HepG2 (cell line): ENCODE data around the gene ALB. TPM values are rescaled to one million over a fixed set of nuclear protein-coding genes. Genes with fewer than 3 reads are reported as not detected.
A peak's percentile ranks its signal among the peaks of the same experiment; 100 is the strongest.

ENCODE experiments used
- ATAD3A ChIP-seq: sonication (generic); formaldehyde crosslinking; IDR thresholded peaks from 2 replicates; pipeline ENCODE4 v1.4.0; 2020; ENCODE audit warnings: missing genetic modification reagents
- FOSL2 ChIP-seq: sonication (generic); formaldehyde crosslinking; IDR thresholded peaks from 2 replicates; pipeline ENCODE4 v1.4.0; 2020; ENCODE audit warnings: missing genetic modification reagents
- GATA4 ChIP-seq: sonication (generic); IDR thresholded peaks from 2 replicates; pipeline ENCODE4 v1.6.1; 2016; ENCODE audit warnings: antibody characterized with exemption, low read depth, borderline replicate concordance
- HNF4G ChIP-seq, 2 experiments: sonication (generic) in 1 of 2; formaldehyde crosslinking in 1 of 2; IDR thresholded peaks; 2 replicates each; pipeline versions ENCODE4 v1.4.0 to v1.6.1; 2011 to 2020; ENCODE audit warnings: borderline replicate concordance in 2 of 2, low read depth in 2 of 2, mild to moderate bottlenecking in 2 of 2, low read length in 1 of 2, missing genetic modification reagents in 1 of 2, moderate library complexity in 1 of 2
- MED8 ChIP-seq: sonication (generic); formaldehyde crosslinking; IDR thresholded peaks from 2 replicates; pipeline ENCODE4 v1.8.1; 2023; ENCODE audit warnings: mild to moderate bottlenecking, missing genetic modification reagents; ENCODE audit not compliant: insufficient replicate concordance
- ONECUT2 ChIP-seq: sonication (generic); formaldehyde crosslinking; IDR thresholded peaks from 2 replicates; pipeline ENCODE4 v1.4.0; 2020; ENCODE audit warnings: missing genetic modification reagents
- PITX1 ChIP-seq: sonication (generic); formaldehyde crosslinking; IDR thresholded peaks from 2 replicates; pipeline ENCODE4 v1.5.1; 2020; ENCODE audit warnings: mild to moderate bottlenecking, missing genetic modification reagents
- PPARG ChIP-seq: conservative IDR thresholded peaks from 2 replicates; pipeline ENCODE4 v1.6.1; 2016; ENCODE audit warnings: missing biosample characterization, missing genetic modification reagents
- RNF2 ChIP-seq: fragments of 450-650 bp; conservative IDR thresholded peaks from 2 replicates; pipeline ENCODE4 v1.6.1; 2016; ENCODE audit warnings: low read depth
- RXRB ChIP-seq: IDR thresholded peaks from 2 replicates; pipeline ENCODE4 v1.6.1; 2016; ENCODE audit warnings: borderline replicate concordance, missing genetic modification reagents, missing compliant biosample characterization
- SOX5 ChIP-seq: IDR thresholded peaks from 2 replicates; pipeline ENCODE4 v1.6.1; 2016; ENCODE audit warnings: borderline replicate concordance
- SRF ChIP-seq: IDR thresholded peaks from 2 replicates; pipeline ENCODE4 v1.6.1; 2011; ENCODE audit warnings: mild to moderate bottlenecking, low read depth, low read length, moderate library complexity
- SRSF1 ChIP-seq: fragments of 200-400 bp; formaldehyde crosslinking; optimal IDR thresholded peaks from 2 replicates; pipeline ENCODE3; 2017; ENCODE audit warnings: mild to moderate bottlenecking, low read depth, low read length, moderate library complexity
- ZFP62 ChIP-seq: sonication (generic); formaldehyde crosslinking; IDR thresholded peaks from 2 replicates; pipeline ENCODE4 v1.4.0; 2020; ENCODE audit warnings: missing genetic modification reagents
- ZFP82 ChIP-seq: sonication (generic); formaldehyde crosslinking; IDR thresholded peaks from 2 replicates; pipeline ENCODE4 v1.5.1; 2020; ENCODE audit warnings: mild to moderate bottlenecking, missing genetic modification reagents, borderline replicate concordance
- ZMYM4 ChIP-seq: sonication (generic); formaldehyde crosslinking; IDR thresholded peaks from 2 replicates; pipeline ENCODE4 v1.8.1; 2023; ENCODE audit warnings: mild to moderate bottlenecking, missing genetic modification reagents
- ZNF18 ChIP-seq: sonication (generic); formaldehyde crosslinking; IDR thresholded peaks from 2 replicates; pipeline ENCODE4 v1.8.0; 2022; ENCODE audit warnings: mild to moderate bottlenecking, missing genetic modification reagents; ENCODE audit not compliant: insufficient replicate concordance
- ZNF605 ChIP-seq: sonication (generic); formaldehyde crosslinking; IDR thresholded peaks from 2 replicates; pipeline ENCODE4 v1.8.0; 2022; ENCODE audit warnings: mild to moderate bottlenecking, missing genetic modification reagents
- ZNF652 ChIP-seq: IDR thresholded peaks from 2 replicates; pipeline ENCODE4 v1.6.1; 2016; ENCODE audit warnings: low read depth, borderline replicate concordance
- ZNF7 ChIP-seq: IDR thresholded peaks from 2 replicates; pipeline ENCODE4 v1.6.1; 2016; ENCODE audit warnings: missing biosample characterization, missing genetic modification reagents
- ZNF75D ChIP-seq: sonication (generic); formaldehyde crosslinking; IDR thresholded peaks from 2 replicates; pipeline ENCODE4 v1.8.1; 2023; ENCODE audit warnings: missing genetic modification reagents, mild to moderate bottlenecking, borderline replicate concordance
- ZNF891 ChIP-seq: sonication (generic); formaldehyde crosslinking; IDR thresholded peaks from 2 replicates; pipeline ENCODE4 v1.5.0; 2020; ENCODE audit warnings: mild to moderate bottlenecking, missing genetic modification reagents
- polyA plus RNA-seq, 8 experiments: library from polyadenylated mRNA; depleted of rRNA in 3 of 8; stranded (reverse) in 7 of 8; unstranded in 1 of 8; fragments of >200 nt; fragmentation: Illumina TruSeq in 4 of 8; extraction: Trizol in 4 of 8; gene quantifications; 2 replicates each; pipeline versions ENCODE4 v1.2.1 to v1.2.3, GENCODE V29; 2011 to 2016; ENCODE audit warnings: low read depth in 4 of 8, missing spikeins in 1 of 8, mixed read lengths in 1 of 8; ENCODE audit not compliant: insufficient read depth in 1 of 8
- total RNA-seq, 5 experiments: library from RNA; depleted of rRNA; stranded (reverse); fragments of >200 nt; fragmentation: Illumina TruSeq; extraction: Trizol; gene quantifications; 2 replicates each; pipeline ENCODE4 v1.2.3, GENCODE V29; 2016; ENCODE audit warnings: low read depth in 1 of 5
- TF ChIP-seq, protein P1 (sequence below): sonication (generic); formaldehyde crosslinking; IDR thresholded peaks from 2 replicates; pipeline ENCODE4 v1.4.0; 2020; ENCODE audit warnings: missing genetic modification reagents
- TF ChIP-seq, protein P2 (sequence below): sonication (generic); formaldehyde crosslinking; IDR thresholded peaks from 2 replicates; pipeline ENCODE4 v1.8.0; 2022; ENCODE audit warnings: missing genetic modification reagents, low read depth, mild to moderate bottlenecking, borderline replicate concordance
- TF ChIP-seq, protein P3 (sequence below): sonication (generic); formaldehyde crosslinking; IDR thresholded peaks from 2 replicates; pipeline ENCODE4 v1.5.0; 2020; ENCODE audit warnings: mild to moderate bottlenecking, missing genetic modification reagents
- TF ChIP-seq, protein P4 (sequence below): sonication (generic); formaldehyde crosslinking; IDR thresholded peaks from 2 replicates; pipeline ENCODE4 v1.4.0; 2020; ENCODE audit warnings: missing genetic modification reagents

The ALB gene
- total and polyA plus RNA-seq, 2 of the 13 experiments (the other 11 are each of a cell fraction or from before 2014, with no cell fraction given) = 22,259 to 22,625 TPM

GRCh38 chr4:73429826-73430587, 25.9 kb downstream of the ALB start (continued):
- TF ChIP-seq, protein P1, sequence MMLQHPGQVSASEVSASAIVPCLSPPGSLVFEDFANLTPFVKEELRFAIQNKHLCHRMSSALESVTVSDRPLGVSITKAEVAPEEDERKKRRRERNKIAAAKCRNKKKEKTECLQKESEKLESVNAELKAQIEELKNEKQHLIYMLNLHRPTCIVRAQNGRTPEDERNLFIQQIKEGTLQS = no peak
- TF ChIP-seq GATA4 (peak; percentile 83; the same call in 1 of the 2 replicates), ATAD3A (CRISPR knock-in tag) (no peak), ZNF75D (CRISPR knock-in tag) (no peak), SOX5 (peak; percentile 69; the same call in 1 of the 2 replicates), ZFP62 (no peak), ONECUT2 (CRISPR knock-in tag) (peak; percentile 69; the same call in 1 of the 2 replicates), RNF2 (no peak), RXRB (CRISPR knock-in tag) (peak; percentile 90), ZFP82 (CRISPR knock-in tag) (no peak), HNF4G (IDR thresholded peaks at IDR 0.05; ENCODE audit: borderline replicate concordance, low read depth, low read length) (peak; percentile 51; the same call in 1 of the 2 replicates), HNF4G (CRISPR knock-in tag; IDR thresholded peaks at IDR 0.05; ENCODE audit: borderline replicate concordance, low read depth) (no peak), SRF (no peak), ZMYM4 (CRISPR knock-in tag) (no peak; the same call in 1 of the 2 replicates), ZNF891 (no peak), PPARG (peak; percentile 97), PITX1 (peak; percentile 67; the same call in 1 of the 2 replicates), ZNF7 (peak; percentile 80), ZNF18 (no peak), ZNF605 (no peak), ZNF652 (no peak), FOSL2 (CRISPR knock-in tag) (peak; percentile 43), MED8 (CRISPR knock-in tag) (peak; percentile 94), SRSF1 (no peak)
- TF ChIP-seq, protein P2, sequence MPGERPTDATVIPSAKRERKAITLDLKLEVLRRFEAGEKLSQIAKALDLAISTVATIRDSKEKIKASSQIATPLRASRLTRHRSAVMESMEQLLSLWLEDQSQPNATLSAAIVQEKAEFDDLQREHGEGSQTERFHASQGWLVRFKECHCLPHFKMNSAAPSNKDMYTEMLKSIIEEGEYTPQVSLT (CRISPR knock-in tag) = no peak
- TF ChIP-seq, protein P3, sequence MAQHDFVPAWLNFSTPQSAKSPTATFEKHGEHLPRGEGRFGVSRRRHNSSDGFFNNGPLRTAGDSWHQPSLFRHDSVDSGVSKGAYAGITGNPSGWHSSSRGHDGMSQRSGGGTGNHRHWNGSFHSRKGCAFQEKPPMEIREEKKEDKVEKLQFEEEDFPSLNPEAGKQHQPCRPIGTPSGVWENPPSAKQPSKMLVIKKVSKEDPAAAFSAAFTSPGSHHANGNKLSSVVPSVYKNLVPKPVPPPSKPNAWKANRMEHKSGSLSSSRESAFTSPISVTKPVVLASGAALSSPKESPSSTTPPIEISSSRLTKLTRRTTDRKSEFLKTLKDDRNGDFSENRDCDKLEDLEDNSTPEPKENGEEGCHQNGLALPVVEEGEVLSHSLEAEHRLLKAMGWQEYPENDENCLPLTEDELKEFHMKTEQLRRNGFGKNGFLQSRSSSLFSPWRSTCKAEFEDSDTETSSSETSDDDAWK (CRISPR knock-in tag) = no peak
- TF ChIP-seq, protein P4, sequence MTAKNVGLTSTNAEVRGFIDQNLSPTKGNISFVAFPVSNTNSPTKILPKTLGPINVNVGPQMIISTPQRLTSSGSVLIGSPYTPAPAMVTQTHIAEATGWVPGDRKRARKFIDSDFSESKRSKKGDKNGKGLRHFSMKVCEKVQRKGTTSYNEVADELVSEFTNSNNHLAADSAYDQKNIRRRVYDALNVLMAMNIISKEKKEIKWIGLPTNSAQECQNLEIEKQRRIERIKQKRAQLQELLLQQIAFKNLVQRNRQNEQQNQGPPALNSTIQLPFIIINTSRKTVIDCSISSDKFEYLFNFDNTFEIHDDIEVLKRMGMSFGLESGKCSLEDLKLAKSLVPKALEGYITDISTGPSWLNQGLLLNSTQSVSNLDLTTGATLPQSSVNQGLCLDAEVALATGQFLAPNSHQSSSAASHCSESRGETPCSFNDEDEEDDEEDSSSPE = 0 out of 2 replicates have a peak, but pooled peaks have one; percentile 41
